HUDEP-2 (cell line): ENCODE data around the gene RBP3.
"Not testable (repeated sequence)": the region's sequence is repeated elsewhere in the genome, so short reads cannot be mapped to it uniquely, and the experiment has no call there.

Source experiments
- DNase-seq, 76 experiments: peaks; one replicate each; lab custom pipeline; 2025; ENCODE audit not compliant: unreplicated experiment in 76 of 76; lab: John Stamatoyannopoulos, UW

Gene RBP3

GRCh38 chr10:47370015-47370767 lies 22.0 kb downstream of the RBP3 start:
- no peak for DNase-seq

GRCh38 chr10:47370878-47371277 lies 22.7 kb downstream of the RBP3 start:
- DNase-seq, result no peak

GRCh38 chr10:47371629-47372485 lies 23.7 kb downstream of the RBP3 start:
- no peak for DNase-seq

GRCh38 chr10:47372726-47373125 lies 24.6 kb downstream of the RBP3 start:
- DNase-seq, result no peak

GRCh38 chr10:47374611-47375536 lies 26.7 kb downstream of the RBP3 start:
- DNase-seq, result no peak

- DNase-seq, result no peak
Observed at GRCh38 chr10:47376522-47377220, 28.5 kb downstream of the RBP3 start.

DNA sequence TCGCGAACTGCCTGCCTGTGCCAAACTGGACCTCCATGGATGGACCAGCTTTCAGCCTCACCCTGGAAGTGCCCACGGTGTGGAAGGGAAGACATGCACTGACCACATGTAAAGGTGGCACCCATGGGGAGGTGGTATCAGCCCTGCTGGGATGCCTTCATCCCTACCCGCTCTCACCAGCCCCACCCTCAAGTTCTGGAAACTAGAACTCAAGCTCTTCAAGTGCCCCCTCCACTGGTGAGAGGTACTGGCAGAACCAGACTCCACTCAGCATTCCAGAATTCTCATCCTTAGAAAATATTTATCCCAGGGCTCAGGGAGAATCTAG lies 30.0 kb downstream of the RBP3 start:
- DNase-seq, result no peak

GRCh38 chr10:47378606-47379444 lies 30.7 kb downstream of the RBP3 start:
- no peak for DNase-seq

DNA sequence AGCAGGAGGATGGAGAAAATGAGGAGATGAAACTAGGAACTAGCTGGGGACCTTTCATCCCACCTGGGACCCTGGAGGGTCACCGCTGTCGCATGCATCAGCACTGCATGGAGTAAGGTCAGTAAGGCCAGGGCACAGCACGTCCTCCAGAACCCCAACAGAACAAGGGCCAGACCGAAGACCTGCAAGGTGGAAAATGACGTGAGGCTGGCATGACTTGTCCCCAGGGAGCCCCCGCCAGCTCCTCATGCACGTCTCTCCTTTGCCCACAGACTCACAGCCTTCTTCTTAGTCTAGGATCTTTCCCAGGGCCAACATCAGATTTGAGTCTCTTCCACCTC lies 31.3 kb downstream of the RBP3 start:
- no peak for DNase-seq

- no peak for DNase-seq
Observed at GRCh38 chr10:47379901-47380300, 31.7 kb downstream of the RBP3 start.

GRCh38 chr10:47380341-47381102 lies 32.4 kb downstream of the RBP3 start:
- no peak for DNase-seq

GRCh38 chr10:47381103-47381395 lies 32.9 kb downstream of the RBP3 start:
- no peak for DNase-seq

DNA sequence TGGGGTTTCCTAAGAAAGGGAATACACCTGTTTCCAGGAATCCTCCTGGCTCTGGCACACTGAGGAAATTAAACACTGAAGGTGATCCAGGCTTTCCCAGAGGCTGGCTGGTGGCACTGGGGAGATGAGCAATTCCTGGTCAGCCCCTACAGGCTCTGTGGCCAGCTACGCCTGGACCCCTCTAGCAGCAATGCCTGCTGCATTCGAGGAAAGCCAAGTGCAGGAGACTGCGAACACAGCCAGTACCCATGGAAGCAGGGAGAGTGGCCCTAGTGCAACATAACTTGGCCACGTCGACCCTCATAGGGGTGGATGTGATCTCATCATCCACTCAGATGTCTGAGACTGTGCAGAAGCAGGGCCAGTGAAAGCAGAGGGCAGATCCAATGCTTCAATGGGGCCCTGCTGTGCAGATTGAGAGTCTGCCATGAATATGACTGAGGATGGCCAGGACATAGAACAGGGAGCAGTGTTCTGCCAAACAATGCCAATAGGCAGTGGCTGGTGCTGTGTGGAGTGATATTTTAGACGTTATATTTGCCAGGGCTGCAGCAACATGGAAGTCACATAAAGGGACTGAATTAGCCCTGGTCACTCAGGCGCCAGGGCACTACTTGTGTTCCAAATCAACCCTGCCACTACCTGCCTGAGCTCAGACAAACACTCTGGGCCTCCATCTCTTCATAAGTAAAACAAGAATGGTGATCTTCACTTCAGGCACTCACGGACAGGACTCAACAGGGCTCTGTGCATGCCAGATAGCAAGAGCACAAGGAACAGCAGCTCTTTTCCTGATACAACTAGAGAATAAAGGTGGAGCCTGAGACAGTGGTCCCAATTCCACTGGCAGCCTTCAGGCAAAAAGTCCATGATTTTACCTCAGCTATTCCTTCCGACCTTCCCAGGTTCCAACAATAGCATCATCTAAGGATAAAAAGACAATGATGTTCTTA lies 33.5 kb downstream of the RBP3 start:
- no peak for DNase-seq

- DNase-seq, result no peak
Observed at GRCh38 chr10:47383261-47384147, 35.3 kb downstream of the RBP3 start.

GRCh38 chr10:47384148-47384921 lies 36.2 kb downstream of the RBP3 start, which contains the start of gene ZNF488:
Gene ZNF488, minus strand, starts transcription at chr10:47384293. Its CDS starts 15,464 bp downstream, at chr10:47368829.
- peak in 68 of 76 experiments; percentile 9 to 78 (median 52) for DNase-seq

DNA sequence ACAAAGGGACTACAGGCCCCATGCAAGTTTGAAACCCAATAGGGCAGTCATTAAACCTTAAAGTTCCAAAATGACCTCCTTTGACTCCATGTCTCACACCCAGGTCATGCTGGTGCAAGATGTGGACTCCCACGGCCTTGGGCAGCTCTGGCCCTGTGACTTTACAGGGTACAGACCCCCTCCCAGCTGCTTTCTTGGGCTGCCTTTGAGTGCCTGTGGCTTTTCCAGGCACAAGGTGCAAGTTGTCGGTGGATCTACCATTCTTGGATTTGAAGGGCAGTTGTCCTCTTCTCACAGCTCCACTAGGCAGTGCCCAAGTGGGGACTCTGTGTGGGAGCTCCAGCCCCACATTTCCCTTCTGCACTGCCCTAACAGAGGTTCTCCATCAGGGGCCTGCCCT lies 37.9 kb downstream of the RBP3 start:
- DNase-seq, result not testable (repeated sequence)
